ENCODE results near the gene LCN15. TPM values are rescaled to one million over a fixed set of nuclear protein-coding genes. Genes with fewer than 3 reads are reported as not detected.
A peak's percentile ranks its signal among the peaks of the same experiment; 100 is the strongest.
"Not testable (repeated sequence)": the region's sequence is repeated elsewhere in the genome, so short reads cannot be mapped to it uniquely, and the experiment has no call there.

LCN15 gene
- total RNA-seq, 2 experiments from 2014 or later, result not detected

- no peaks in the 10 kb centered on the region for H3K4me1 Mint-ChIP-seq (ENCODE audit: low read depth)
Measured at GRCh38 chr9:136757328-136757727, 7.0 kb downstream of the LCN15 start.

GRCh38 chr9:136756836-136757235 lies 7.5 kb downstream of the LCN15 start:
- no peaks in the 10 kb centered on the region for H3K4me1 Mint-ChIP-seq (ENCODE audit: low read depth)
- ATAC-seq (ENCODE audit: poor library complexity) (no peak), DNase-seq (peak in 1 of 14 experiments; percentile 23)
- Histone ChIP-seq H3K27ac (ENCODE audit: low read depth in 1 of 2, low read length in 2 of 2) (no peak overlapping the region), H3K36me3 (ENCODE audit: insufficient read depth, low read length) (no peaks in the 10 kb centered on the region), H3K4me3 (ENCODE audit: low read length) (no peak overlapping the region), H3K27me3 (ENCODE audit: control insufficient read depth in 1 of 2, insufficient read depth in 2 of 2, low read length in 2 of 2) (peaks cover 0 to 3% of the 10 kb centered on the region in 2 experiments), H3K4me1 (ENCODE audit: insufficient read depth, low read length) (no peaks in the 10 kb centered on the region), H3K9me3 (ENCODE audit: control insufficient read depth in 1 of 2, insufficient read depth in 1 of 2, low read length in 2 of 2) (peaks cover 10 to 53% of the 10 kb centered on the region in 2 experiments)
- H3K27ac Mint-ChIP-seq, result no peak overlapping the region
- peaks cover 30% of the 10 kb centered on the region for H3K27me3 Mint-ChIP-seq
- H3K36me3 Mint-ChIP-seq (ENCODE audit: low read depth), result no peaks in the 10 kb centered on the region
- CTCF ChIA-PET, result no interaction called here
- peaks cover 6% of the 10 kb centered on the region for H3K9me3 Mint-ChIP-seq
- no peak overlapping the region for H3K4me3 Mint-ChIP-seq
- POLR2A ChIA-PET, result no interaction called here
- intact Hi-C loops (cut with DNase I, micrococcal nuclease), result no loop called here
- no peak for TF ChIP-seq CTCF (IDR thresholded peaks at IDR 0.05)

More at GRCh38 chr9:136757328-136757727, 7.0 kb downstream of the LCN15 start:
- Histone ChIP-seq H3K4me1 (ENCODE audit: insufficient read depth, low read length) (no peaks in the 10 kb centered on the region), H3K9me3 (ENCODE audit: control insufficient read depth in 1 of 2, insufficient read depth in 1 of 2, low read length in 2 of 2) (peaks cover 8 to 52% of the 10 kb centered on the region in 2 experiments), H3K27ac (ENCODE audit: low read depth in 1 of 2, low read length in 2 of 2) (no peak overlapping the region), H3K4me3 (ENCODE audit: low read length) (no peak overlapping the region), H3K27me3 (ENCODE audit: control insufficient read depth in 1 of 2, insufficient read depth in 2 of 2, low read length in 2 of 2) (peaks cover 0 to 3% of the 10 kb centered on the region in 2 experiments), H3K36me3 (ENCODE audit: insufficient read depth, low read length) (no peaks in the 10 kb centered on the region)
- ChIA-PET CTCF (interaction anchor here (1.2 kb wide), 1 partner anchor 272 kb away, joined by 3 read pairs; no protein-coding TSS in a partner anchor), POLR2A (no interaction called here)
- Mint-ChIP-seq H3K27me3 (peaks cover 28% of the 10 kb centered on the region), H3K9me3 (peaks cover 4% of the 10 kb centered on the region), H3K36me3 (ENCODE audit: low read depth) (no peaks in the 10 kb centered on the region), H3K4me3 (no peak overlapping the region), H3K27ac (no peak overlapping the region)
- no peak for TF ChIP-seq CTCF (IDR thresholded peaks at IDR 0.05)
- DNase-seq (peak in 1 of 14 experiments; percentile 3), ATAC-seq (ENCODE audit: poor library complexity) (no peak)
- intact Hi-C loops (cut with DNase I, micrococcal nuclease), result no loop called here

- ChIA-PET CTCF (no interaction called here), POLR2A (no interaction called here)
- no peak for TF ChIP-seq CTCF (IDR thresholded peaks at IDR 0.05)
- intact Hi-C loops (cut with DNase I, micrococcal nuclease), result no loop called here
- Mint-ChIP-seq H3K4me3 (no peak overlapping the region), H3K27ac (no peak overlapping the region), H3K4me1 (ENCODE audit: low read depth) (no peaks in the 10 kb centered on the region), H3K9me3 (peaks cover 12% of the 10 kb centered on the region), H3K27me3 (peaks cover 29% of the 10 kb centered on the region), H3K36me3 (ENCODE audit: low read depth) (no peaks in the 10 kb centered on the region)
- Histone ChIP-seq H3K36me3 (ENCODE audit: insufficient read depth, low read length) (no peaks in the 10 kb centered on the region), H3K27ac (ENCODE audit: low read depth in 1 of 2, low read length in 2 of 2) (no peak overlapping the region), H3K4me3 (ENCODE audit: low read length) (no peak overlapping the region), H3K9me3 (ENCODE audit: control insufficient read depth in 1 of 2, insufficient read depth in 1 of 2, low read length in 2 of 2) (peaks cover 16 to 54% of the 10 kb centered on the region in 2 experiments), H3K4me1 (ENCODE audit: insufficient read depth, low read length) (no peaks in the 10 kb centered on the region), H3K27me3 (ENCODE audit: control insufficient read depth in 1 of 2, insufficient read depth in 2 of 2, low read length in 2 of 2) (peaks cover 0 to 3% of the 10 kb centered on the region in 2 experiments)
- ATAC-seq (ENCODE audit: poor library complexity), result no peak
- DNase-seq, result no peak
Measured at GRCh38 chr9:136756134-136756438, 8.2 kb downstream of the LCN15 start.

- not testable (repeated sequence) for DNase-seq
Measured at GRCh38 chr9:136755302-136756133, 8.8 kb downstream of the LCN15 start.

More at GRCh38 chr9:136755302-136756133, 8.8 kb downstream of the LCN15 start:
- H3K27ac ChIP-seq (ENCODE audit: low read depth in 1 of 2, low read length in 2 of 2); H3K4me1 Mint-ChIP-seq (ENCODE audit: low read depth); CTCF ChIA-PET; H3K27ac Mint-ChIP-seq; H3K4me1 ChIP-seq (ENCODE audit: insufficient read depth, low read length); H3K36me3 Mint-ChIP-seq (ENCODE audit: low read depth); POLR2A ChIA-PET; intact Hi-C loops (cut with DNase I, micrococcal nuclease); H3K4me3 Mint-ChIP-seq; H3K27me3 ChIP-seq (ENCODE audit: control insufficient read depth in 1 of 2, insufficient read depth in 2 of 2, low read length in 2 of 2); H3K36me3 ChIP-seq (ENCODE audit: insufficient read depth, low read length); H3K4me3 ChIP-seq (ENCODE audit: low read length); ATAC-seq (ENCODE audit: poor library complexity): not testable (repeated sequence)
- H3K9me3 ChIP-seq (ENCODE audit: control insufficient read depth in 1 of 2, insufficient read depth in 1 of 2, low read length in 2 of 2), result peaks cover 16 to 54% of the 10 kb centered on the region in 2 experiments
- Mint-ChIP-seq H3K9me3 (peaks cover 12% of the 10 kb centered on the region), H3K27me3 (peaks cover 24% of the 10 kb centered on the region)
